Ishikawa (cell line): Measurements from ENCODE around the gene FZD7.

ENCODE experiments used
- CEBPB ChIP-seq: IDR thresholded peaks from 2 replicates; pipeline ENCODE4 v1.6.1; 2012
- CREB1 ChIP-seq: IDR thresholded peaks from 2 replicates; pipeline ENCODE4 v1.6.1; 2012; ENCODE audit warnings: low read depth
- EGR1 ChIP-seq: IDR thresholded peaks from 2 replicates; pipeline ENCODE4 v1.6.1; 2012
- EP300 ChIP-seq: IDR thresholded peaks from 2 replicates; pipeline ENCODE4 v1.6.1; 2012; ENCODE audit warnings: borderline replicate concordance
- FOXM1 ChIP-seq: IDR thresholded peaks from 2 replicates; pipeline ENCODE4 v1.6.1; 2012; ENCODE audit warnings: low read depth, borderline replicate concordance
- MAX ChIP-seq: IDR thresholded peaks from 2 replicates; pipeline ENCODE4 v1.6.1; 2012
- NFIC ChIP-seq: IDR thresholded peaks from 2 replicates; pipeline ENCODE4 v1.6.1; 2012
- RAD21 ChIP-seq: IDR thresholded peaks from 2 replicates; pipeline ENCODE4 v1.6.1; 2012; ENCODE audit warnings: low read depth
- REST ChIP-seq: IDR thresholded peaks from 2 replicates; pipeline ENCODE4 v1.6.1; 2012; ENCODE audit warnings: low read depth, mild to moderate bottlenecking
- TAF1 ChIP-seq: IDR thresholded peaks from 2 replicates; pipeline ENCODE4 v1.6.1; 2012; ENCODE audit warnings: low read depth, mild to moderate bottlenecking
- TCF12 ChIP-seq: IDR thresholded peaks from 2 replicates; pipeline ENCODE4 v1.6.1; 2012; ENCODE audit warnings: low read depth
- TEAD4 ChIP-seq: IDR thresholded peaks from 2 replicates; pipeline ENCODE4 v1.6.1; 2012
- USF1 ChIP-seq: IDR thresholded peaks from 2 replicates; pipeline ENCODE4 v1.6.1; 2012
- YY1 ChIP-seq: IDR thresholded peaks from 2 replicates; pipeline ENCODE4 v1.6.1; 2012; ENCODE audit warnings: low read depth
- ZBTB7A ChIP-seq: IDR thresholded peaks from 2 replicates; pipeline ENCODE4 v1.6.1; 2012; ENCODE audit warnings: low read depth

FZD7 gene

GRCh38 chr2:202056611-202057010, 23.0 kb downstream of the FZD7 start:
- TF ChIP-seq RAD21 (peak; percentile 34; the same call in 1 of the 2 replicates), TCF12 (no peak)

GRCh38 chr2:202060218-202060617, 26.6 kb downstream of the FZD7 start:
- TF ChIP-seq CREB1, result no peak

GRCh38 chr2:202061695-202062094, 28.0 kb downstream of the FZD7 start:
- TF ChIP-seq TEAD4 (no peak), NFIC (no peak), RAD21 (no peak), TAF1 (no peak), YY1 (no peak), CEBPB (no peak), EGR1 (no peak), ZBTB7A (no peak), CREB1 (no peak), REST (no peak), FOXM1 (no peak), USF1 (no peak), MAX (no peak)

GRCh38 chr2:202064171-202064880, 30.7 kb downstream of the FZD7 start:
- no peak for TF ChIP-seq EP300

GRCh38 chr2:202064881-202065230, 31.2 kb downstream of the FZD7 start:
- no peak for TF ChIP-seq NFIC
- TF ChIP-seq TAF1, result no peak
- no peak for TF ChIP-seq TEAD4
- TF ChIP-seq USF1, result no peak
- no peak for TF ChIP-seq EP300
- TF ChIP-seq EGR1, result no peak
- no peak for TF ChIP-seq ZBTB7A
- no peak for TF ChIP-seq MAX
- no peak for TF ChIP-seq CEBPB
- no peak for TF ChIP-seq RAD21
- no peak for TF ChIP-seq CREB1
- no peak for TF ChIP-seq TCF12
- TF ChIP-seq FOXM1, result no peak
- no peak for TF ChIP-seq YY1
- no peak for TF ChIP-seq REST

- TF ChIP-seq CEBPB (no peak), TAF1 (no peak), EP300 (no peak), USF1 (no peak), TEAD4 (no peak), ZBTB7A (no peak), TCF12 (no peak), REST (no peak), FOXM1 (no peak), NFIC (no peak), EGR1 (no peak), CREB1 (no peak), MAX (no peak), RAD21 (no peak), YY1 (no peak)
Measured at GRCh38 chr2:202065876-202066275, 32.2 kb downstream of the FZD7 start.
